Measurements from ENCODE around the gene OR5H6.

The OR5H6 gene

DNA sequence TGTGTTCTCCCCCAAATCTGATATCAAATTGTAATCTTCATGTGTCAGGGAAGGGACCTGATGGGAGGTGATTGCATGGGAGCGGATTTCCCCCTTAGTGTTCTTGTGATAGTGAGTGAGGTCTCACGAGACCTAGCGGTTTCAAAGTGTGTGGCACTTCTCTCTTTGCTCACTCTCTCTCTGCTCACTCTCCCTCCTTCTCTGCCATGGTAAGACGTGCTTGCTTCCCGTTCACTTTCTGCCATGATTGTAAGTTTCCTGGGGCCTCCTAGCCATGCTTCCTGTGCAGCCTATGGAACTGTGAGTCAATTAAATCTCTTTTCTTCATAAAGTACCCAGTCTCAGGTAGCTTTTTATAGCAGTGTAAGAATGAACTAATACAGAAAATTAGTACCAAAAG lies 30.6 kb upstream of the OR5H6 start:
- no peak overlapping the region for H2BK5ac ChIP-seq (ENCODE audit: low read length)
- no peak overlapping the region for H4K8ac ChIP-seq (ENCODE audit: low read depth, low read length)
- H3K18ac ChIP-seq (ENCODE audit: low read length) = no peak overlapping the region
- no peak overlapping the region for H3K9ac ChIP-seq (ENCODE audit: low read depth, low read length, poor library complexity)
- H3K36me3 ChIP-seq (replicated peaks in 1 of 2; ENCODE audit: control insufficient read depth in 2 of 2, insufficient read depth in 2 of 2, low read length in 2 of 2) = no peaks in the 10 kb centered on the region
- no peak overlapping the region for H3K23ac ChIP-seq (ENCODE audit: low read depth, low read length, poor library complexity)
- H4K91ac ChIP-seq (ENCODE audit: low read depth, low read length, poor library complexity) = no peak overlapping the region
- no peak overlapping the region for H2AFZ ChIP-seq (ENCODE audit: low read length)
- H2BK12ac ChIP-seq (ENCODE audit: low read length) = no peak overlapping the region
- H3K9me3 ChIP-seq (replicated peaks in 1 of 2; ENCODE audit: control insufficient read depth in 2 of 2, insufficient read depth in 1 of 2, low read depth in 1 of 2, low read length in 2 of 2) = no peaks in the 10 kb centered on the region
- DNase-seq (ENCODE audit: low spot score) = no peak
- H3K27ac ChIP-seq (replicated peaks; ENCODE audit: low read length) = no peak overlapping the region
- no CpG with 5 or more reads among the region's 5 CpGs for WGBS, 2 donors (ENCODE audit: extremely low coverage in 2 of 2, insufficient read length in 2 of 2, insufficient replicate concordance in 1 of 2)
- H3K27me3 ChIP-seq (ENCODE audit: control insufficient read depth in 3 of 3, insufficient read depth in 3 of 3, low read depth in 1 of 3, low read length in 3 of 3) = no peaks in the 10 kb centered on the region
- no peak overlapping the region for H3K14ac ChIP-seq (ENCODE audit: low read length)
- H2BK15ac ChIP-seq (ENCODE audit: low read length) = no peak overlapping the region
- no peaks in the 10 kb centered on the region for H3K79me1 ChIP-seq (ENCODE audit: low read depth, low read length)
- no peaks in the 10 kb centered on the region for H3K4me1 ChIP-seq (ENCODE audit: control insufficient read depth in 2 of 2, insufficient read depth in 1 of 2, low read depth in 1 of 2, low read length in 2 of 2)
- H2AK5ac ChIP-seq (ENCODE audit: low read depth, low read length) = no peak overlapping the region
- no peak overlapping the region for H3K4me2 ChIP-seq (ENCODE audit: insufficient read depth, low read length, poor library complexity, severe bottlenecking)
- H2BK120ac ChIP-seq (ENCODE audit: low read depth, low read length) = no peak overlapping the region
- no peak overlapping the region for H3K4ac ChIP-seq (ENCODE audit: low read length)
- H3K4me3 ChIP-seq (ENCODE audit: low read length in 2 of 2) = no peak overlapping the region

DNA sequence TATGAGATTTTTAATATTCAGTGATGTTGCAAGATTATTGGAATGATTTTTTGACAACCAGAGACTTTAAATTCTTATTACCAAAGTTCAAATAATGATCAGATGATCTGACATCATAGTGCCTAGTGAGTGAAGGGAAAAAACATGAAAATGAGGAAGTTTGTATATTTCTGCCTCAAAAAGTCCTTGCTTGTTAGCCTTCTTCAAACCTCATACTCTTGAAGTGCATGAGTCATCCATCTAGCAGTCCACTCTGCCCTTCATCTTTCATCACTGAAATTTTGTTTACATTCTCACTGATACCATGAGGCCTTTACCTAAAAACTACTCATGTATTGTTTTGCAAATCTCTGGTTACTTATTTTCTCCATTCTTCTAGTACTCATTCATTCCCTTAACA lies 23.9 kb upstream of the OR5H6 start:
- no peak overlapping the region for H2AK5ac ChIP-seq (ENCODE audit: low read depth, low read length)
- H3K4ac ChIP-seq (ENCODE audit: low read length) = no peak overlapping the region
- no peak overlapping the region for H3K14ac ChIP-seq (ENCODE audit: low read length)
- no peak overlapping the region for H2BK5ac ChIP-seq (ENCODE audit: low read length)
- no peaks in the 10 kb centered on the region for H3K36me3 ChIP-seq (replicated peaks in 1 of 2; ENCODE audit: control insufficient read depth in 2 of 2, insufficient read depth in 2 of 2, low read length in 2 of 2)
- no peaks in the 10 kb centered on the region for H3K79me1 ChIP-seq (ENCODE audit: low read depth, low read length)
- H3K4me3 ChIP-seq (ENCODE audit: low read length in 2 of 2) = no peak overlapping the region
- H2BK12ac ChIP-seq (ENCODE audit: low read length) = no peak overlapping the region
- no peak overlapping the region for H2BK120ac ChIP-seq (ENCODE audit: low read depth, low read length)
- no peak for DNase-seq (ENCODE audit: low spot score)
- no peak overlapping the region for H2AFZ ChIP-seq (ENCODE audit: low read length)
- H3K9ac ChIP-seq (ENCODE audit: low read depth, low read length, poor library complexity) = no peak overlapping the region
- no peaks in the 10 kb centered on the region for H3K4me1 ChIP-seq (ENCODE audit: control insufficient read depth in 2 of 2, insufficient read depth in 1 of 2, low read depth in 1 of 2, low read length in 2 of 2)
- no peak overlapping the region for H4K8ac ChIP-seq (ENCODE audit: low read depth, low read length)
- no peak overlapping the region for H3K18ac ChIP-seq (ENCODE audit: low read length)
- H3K9me3 ChIP-seq (replicated peaks in 1 of 2; ENCODE audit: control insufficient read depth in 2 of 2, insufficient read depth in 1 of 2, low read depth in 1 of 2, low read length in 2 of 2) = no peaks in the 10 kb centered on the region
- no peak overlapping the region for H2BK15ac ChIP-seq (ENCODE audit: low read length)
- no peaks in the 10 kb centered on the region for H3K27me3 ChIP-seq (ENCODE audit: control insufficient read depth in 3 of 3, insufficient read depth in 3 of 3, low read depth in 1 of 3, low read length in 3 of 3)
- H3K23ac ChIP-seq (ENCODE audit: low read depth, low read length, poor library complexity) = no peak overlapping the region
- H4K91ac ChIP-seq (ENCODE audit: low read depth, low read length, poor library complexity) = no peak overlapping the region
- H3K27ac ChIP-seq (replicated peaks; ENCODE audit: low read length) = no peak overlapping the region
- H3K4me2 ChIP-seq (ENCODE audit: insufficient read depth, low read length, poor library complexity, severe bottlenecking) = no peak overlapping the region

DNA sequence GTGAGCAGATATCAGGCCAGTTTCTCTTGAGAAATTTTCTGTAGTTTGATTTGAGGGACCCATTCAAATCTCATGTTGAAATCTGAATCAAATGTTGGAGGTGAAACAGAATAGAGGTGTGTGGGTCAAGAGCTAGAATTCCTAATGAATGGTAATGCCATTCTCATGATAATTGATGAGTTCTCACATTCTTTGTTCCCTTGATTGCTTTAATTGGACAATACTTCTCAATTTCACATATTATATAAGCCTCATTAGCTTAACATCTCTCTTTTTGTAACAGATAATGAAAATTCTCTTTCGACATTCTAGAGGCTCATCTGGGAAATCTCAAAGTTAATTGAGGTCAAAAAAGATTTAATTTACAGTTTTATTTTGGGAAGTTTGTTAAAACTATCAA lies 21.9 kb upstream of the OR5H6 start:
- H2BK120ac ChIP-seq (ENCODE audit: low read depth, low read length) = no peak overlapping the region
- no peak overlapping the region for H2BK15ac ChIP-seq (ENCODE audit: low read length)
- H3K23ac ChIP-seq (ENCODE audit: low read depth, low read length, poor library complexity) = no peak overlapping the region
- H3K9ac ChIP-seq (ENCODE audit: low read depth, low read length, poor library complexity) = no peak overlapping the region
- H2AK5ac ChIP-seq (ENCODE audit: low read depth, low read length) = no peak overlapping the region
- no peak overlapping the region for H2AFZ ChIP-seq (ENCODE audit: low read length)
- H2BK12ac ChIP-seq (ENCODE audit: low read length) = no peak overlapping the region
- no peak overlapping the region for H3K4me2 ChIP-seq (ENCODE audit: insufficient read depth, low read length, poor library complexity, severe bottlenecking)
- H3K9me3 ChIP-seq (replicated peaks in 1 of 2; ENCODE audit: control insufficient read depth in 2 of 2, insufficient read depth in 1 of 2, low read depth in 1 of 2, low read length in 2 of 2) = no peaks in the 10 kb centered on the region
- H3K4ac ChIP-seq (ENCODE audit: low read length) = no peak overlapping the region
- H3K27ac ChIP-seq (replicated peaks; ENCODE audit: low read length) = no peak overlapping the region
- no peak overlapping the region for H3K18ac ChIP-seq (ENCODE audit: low read length)
- H2BK5ac ChIP-seq (ENCODE audit: low read length) = no peak overlapping the region
- DNase-seq (ENCODE audit: low spot score) = no peak
- H3K14ac ChIP-seq (ENCODE audit: low read length) = no peak overlapping the region
- H4K8ac ChIP-seq (ENCODE audit: low read depth, low read length) = no peak overlapping the region
- H3K27me3 ChIP-seq (ENCODE audit: control insufficient read depth in 3 of 3, insufficient read depth in 3 of 3, low read depth in 1 of 3, low read length in 3 of 3) = no peaks in the 10 kb centered on the region
- no peaks in the 10 kb centered on the region for H3K79me1 ChIP-seq (ENCODE audit: low read depth, low read length)
- no peak overlapping the region for H4K91ac ChIP-seq (ENCODE audit: low read depth, low read length, poor library complexity)
- no peaks in the 10 kb centered on the region for H3K4me1 ChIP-seq (ENCODE audit: control insufficient read depth in 2 of 2, insufficient read depth in 1 of 2, low read depth in 1 of 2, low read length in 2 of 2)
- no CpG with 5 or more reads among the region's 1 CpG for WGBS, 2 donors (ENCODE audit: extremely low coverage in 2 of 2, insufficient read length in 2 of 2, insufficient replicate concordance in 1 of 2)
- no peak overlapping the region for H3K4me3 ChIP-seq (ENCODE audit: low read length in 2 of 2)
- no peaks in the 10 kb centered on the region for H3K36me3 ChIP-seq (replicated peaks in 1 of 2; ENCODE audit: control insufficient read depth in 2 of 2, insufficient read depth in 2 of 2, low read length in 2 of 2)

DNA sequence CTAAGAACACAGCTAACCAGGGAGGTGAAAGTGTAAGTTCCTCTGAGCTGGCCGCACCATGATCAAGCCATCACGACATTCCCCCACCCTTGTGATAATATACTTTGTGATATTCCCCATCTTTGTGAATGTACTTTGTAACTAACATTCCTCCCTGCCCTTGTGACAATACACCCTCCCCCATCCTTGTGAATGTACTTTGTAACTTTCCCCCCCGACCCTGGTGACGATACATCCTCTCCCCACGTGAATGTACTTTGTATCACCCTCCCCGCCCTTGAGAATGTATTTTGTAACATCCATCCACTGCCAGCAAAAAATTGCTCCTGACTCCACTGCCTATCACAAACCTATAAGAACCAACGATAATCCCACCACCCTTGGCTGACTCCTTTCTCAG lies 20.2 kb upstream of the OR5H6 start:
- no peak overlapping the region for H3K23ac ChIP-seq (ENCODE audit: low read depth, low read length, poor library complexity)
- H2BK15ac ChIP-seq (ENCODE audit: low read length) = no peak overlapping the region
- H3K9ac ChIP-seq (ENCODE audit: low read depth, low read length, poor library complexity) = no peak overlapping the region
- H4K91ac ChIP-seq (ENCODE audit: low read depth, low read length, poor library complexity) = no peak overlapping the region
- no peaks in the 10 kb centered on the region for H3K79me1 ChIP-seq (ENCODE audit: low read depth, low read length)
- no peak for DNase-seq (ENCODE audit: low spot score)
- H2AK5ac ChIP-seq (ENCODE audit: low read depth, low read length) = no peak overlapping the region
- no peak overlapping the region for H4K8ac ChIP-seq (ENCODE audit: low read depth, low read length)
- WGBS, 2 donors (ENCODE audit: extremely low coverage in 2 of 2, insufficient read length in 2 of 2, insufficient replicate concordance in 1 of 2) = no CpG with 5 or more reads among the region's 7 CpGs
- H2AFZ ChIP-seq (ENCODE audit: low read length) = no peak overlapping the region
- no peaks in the 10 kb centered on the region for H3K4me1 ChIP-seq (ENCODE audit: control insufficient read depth in 2 of 2, insufficient read depth in 1 of 2, low read depth in 1 of 2, low read length in 2 of 2)
- H3K4me3 ChIP-seq (ENCODE audit: low read length in 2 of 2) = no peak overlapping the region
- no peaks in the 10 kb centered on the region for H3K9me3 ChIP-seq (replicated peaks in 1 of 2; ENCODE audit: control insufficient read depth in 2 of 2, insufficient read depth in 1 of 2, low read depth in 1 of 2, low read length in 2 of 2)
- no peaks in the 10 kb centered on the region for H3K36me3 ChIP-seq (replicated peaks in 1 of 2; ENCODE audit: control insufficient read depth in 2 of 2, insufficient read depth in 2 of 2, low read length in 2 of 2)
- H2BK5ac ChIP-seq (ENCODE audit: low read length) = no peak overlapping the region
- no peak overlapping the region for H2BK120ac ChIP-seq (ENCODE audit: low read depth, low read length)
- no peak overlapping the region for H3K14ac ChIP-seq (ENCODE audit: low read length)
- no peak overlapping the region for H3K27ac ChIP-seq (replicated peaks; ENCODE audit: low read length)
- no peak overlapping the region for H3K18ac ChIP-seq (ENCODE audit: low read length)
- H3K27me3 ChIP-seq (ENCODE audit: control insufficient read depth in 3 of 3, insufficient read depth in 3 of 3, low read depth in 1 of 3, low read length in 3 of 3) = no peaks in the 10 kb centered on the region
- H2BK12ac ChIP-seq (ENCODE audit: low read length) = no peak overlapping the region
- H3K4me2 ChIP-seq (ENCODE audit: insufficient read depth, low read length, poor library complexity, severe bottlenecking) = no peak overlapping the region
- no peak overlapping the region for H3K4ac ChIP-seq (ENCODE audit: low read length)
